CD4-positive, alpha-beta T cell treated with Interleukin-17A for 1 hour (primary cell): ENCODE measurements around the gene ADARB2.
"Not testable (repeated sequence)": the region's sequence is repeated elsewhere in the genome, so short reads cannot be mapped to it uniquely, and the experiment has no call there.

ENCODE experiments used
- DNase-seq: peaks from one replicate; pipeline ENCODE4 v3.0.0-alpha.2; 2020

ADARB2 gene

DNA sequence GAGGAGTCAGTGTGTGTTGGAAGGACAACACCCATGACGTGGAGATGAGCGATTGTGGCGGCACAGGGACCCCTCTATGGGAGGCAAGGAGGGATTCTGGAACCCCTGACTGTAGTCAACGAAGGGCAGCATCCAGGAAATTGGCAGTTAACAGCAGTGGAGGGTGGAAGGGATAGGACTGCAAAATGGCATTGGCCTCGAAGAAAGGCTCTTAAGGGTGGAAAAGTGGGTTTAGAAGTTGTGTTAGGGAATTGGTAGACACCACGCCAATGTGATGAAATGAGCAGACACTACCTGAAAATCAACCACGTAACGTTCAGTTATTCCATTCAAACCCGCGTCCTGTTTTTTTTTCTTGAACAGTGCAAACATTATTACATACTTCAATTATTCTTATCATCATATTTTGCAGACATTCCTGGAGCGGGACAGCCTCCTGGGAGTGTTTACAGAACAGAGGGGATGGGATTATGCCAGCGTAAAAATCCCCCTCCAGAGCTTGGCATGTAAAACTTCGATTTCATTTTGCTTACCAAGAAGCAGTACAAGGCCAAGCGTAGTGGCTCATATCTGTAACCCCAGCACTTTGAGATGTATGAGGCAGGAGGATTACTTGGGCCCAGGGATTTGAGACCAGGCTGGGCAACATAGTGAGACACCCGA, 409.0 kb downstream of the ADARB2 start:
- no peak for DNase-seq

DNA sequence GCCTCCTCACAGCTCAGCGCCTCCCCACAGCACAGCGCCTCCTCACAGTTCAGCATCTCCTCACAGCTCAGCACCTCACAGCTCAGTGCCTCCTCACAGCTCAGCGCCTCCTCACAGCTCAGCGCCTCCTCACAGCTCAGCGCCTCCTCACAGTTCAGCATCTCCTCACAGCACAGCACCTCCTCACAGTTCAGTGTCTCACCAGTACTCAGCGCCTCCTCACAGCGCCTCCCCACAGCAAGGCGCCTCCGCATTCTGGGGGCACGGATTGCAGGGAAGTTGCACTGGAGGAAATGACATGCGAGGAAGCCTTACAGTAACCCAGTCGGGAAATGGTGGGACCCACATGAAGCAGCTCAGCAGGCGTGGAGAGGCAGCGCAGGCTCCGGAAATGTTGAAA, 409.6 kb downstream of the ADARB2 start:
- DNase-seq = no peak

DNA sequence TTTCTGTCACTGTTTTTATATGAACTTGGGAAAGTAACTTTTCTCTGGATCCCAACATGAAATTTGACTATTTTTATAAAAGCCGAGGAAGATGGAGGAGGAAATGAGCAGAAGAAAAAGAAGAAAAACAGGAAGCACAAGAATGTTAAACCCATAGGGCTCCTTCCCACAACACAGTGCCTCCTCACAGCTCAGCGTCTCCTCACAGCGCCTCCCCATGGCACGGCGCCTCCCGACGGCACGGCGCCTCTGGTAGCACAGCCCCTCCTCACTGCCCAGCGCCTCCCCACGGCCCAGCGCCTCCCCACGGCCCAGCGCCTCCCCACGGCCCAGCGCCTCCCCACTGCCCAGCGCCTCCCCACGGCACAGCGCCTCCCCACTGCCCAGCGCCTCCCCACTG, 410.8 kb downstream of the ADARB2 start:
- not testable (repeated sequence) for DNase-seq

DNA sequence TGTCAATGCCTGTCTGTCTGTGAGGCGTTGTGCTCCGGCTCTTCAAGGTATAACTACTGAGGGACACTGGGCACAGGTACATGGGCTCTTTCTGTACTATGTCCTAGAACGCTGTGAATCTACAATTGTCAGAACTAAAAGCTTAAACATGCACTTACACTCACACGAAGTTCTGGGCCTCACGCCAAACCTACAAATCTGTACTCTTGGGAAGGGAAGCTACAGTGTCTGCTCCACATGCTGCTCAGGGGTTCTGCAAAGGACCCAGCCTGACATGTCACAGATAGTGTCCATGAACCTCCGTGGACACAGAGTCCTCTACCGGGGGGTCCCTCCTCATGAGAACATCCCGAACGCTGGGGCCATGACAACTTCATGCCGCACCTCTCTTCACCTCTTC, 412.4 kb downstream of the ADARB2 start:
- no peak for DNase-seq

DNA sequence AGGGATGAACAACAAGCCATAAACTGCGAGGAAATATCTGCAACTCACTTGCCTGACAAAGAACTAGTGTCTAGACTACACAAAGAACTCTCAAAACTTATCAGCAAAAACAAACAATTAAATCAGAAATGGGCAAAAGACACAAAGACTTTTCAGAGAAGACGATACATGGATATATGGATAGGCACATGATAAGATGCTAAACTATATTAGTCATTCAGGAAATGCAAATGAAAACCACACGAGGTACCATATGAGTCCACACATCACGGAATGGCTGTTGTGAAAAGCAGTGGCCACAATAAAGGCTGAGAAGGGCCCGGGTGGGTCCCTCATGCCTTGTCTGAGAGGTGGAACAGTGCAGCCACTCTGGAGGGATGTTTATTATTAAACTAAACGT, 413.4 kb downstream of the ADARB2 start:
- DNase-seq = no peak

DNA sequence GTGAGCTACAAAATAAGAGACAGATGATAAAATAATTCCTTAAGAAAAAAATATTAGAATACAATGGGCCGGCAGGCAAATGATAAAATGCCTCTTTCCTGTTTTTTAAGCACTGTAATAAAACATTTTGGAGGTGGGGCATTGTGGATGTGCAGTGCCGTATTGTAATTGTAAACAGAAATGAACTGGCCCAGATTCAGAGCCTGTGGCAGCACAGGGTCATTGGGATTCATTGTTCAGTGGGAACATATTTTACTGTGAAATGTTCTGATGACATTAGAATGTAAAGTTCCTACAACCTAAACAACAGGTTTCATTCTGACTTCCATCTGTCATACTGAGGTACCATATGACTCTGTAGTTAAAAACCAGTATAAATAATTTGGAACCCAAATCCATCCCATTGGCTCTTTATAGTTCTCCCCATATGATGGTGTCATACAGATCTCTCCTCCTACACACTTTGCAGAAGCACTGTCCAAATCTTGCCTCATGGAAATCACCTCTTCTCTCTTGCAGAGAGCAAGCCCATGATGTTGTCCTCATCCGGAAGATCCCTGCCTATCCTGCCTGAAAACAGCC, 416.5 kb downstream of the ADARB2 start:
- no peak for DNase-seq

DNA sequence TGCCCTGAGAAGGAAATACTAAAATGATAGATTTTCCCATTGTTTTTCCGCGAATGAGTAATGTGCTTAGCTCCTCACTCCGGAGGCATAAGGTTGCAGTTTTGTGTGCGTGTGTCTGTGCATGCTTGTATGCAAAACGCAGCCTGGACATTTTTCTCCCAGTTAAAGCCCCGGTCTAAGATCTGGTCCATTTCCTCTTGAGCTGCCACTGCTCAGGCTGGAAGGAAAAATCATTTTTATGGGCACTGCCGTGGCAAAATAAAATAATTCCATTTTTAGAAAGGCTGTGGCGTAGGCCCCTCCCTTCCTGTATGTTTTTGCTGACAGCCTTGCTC, 420.5 kb downstream of the ADARB2 start:
- DNase-seq = no peak

DNA sequence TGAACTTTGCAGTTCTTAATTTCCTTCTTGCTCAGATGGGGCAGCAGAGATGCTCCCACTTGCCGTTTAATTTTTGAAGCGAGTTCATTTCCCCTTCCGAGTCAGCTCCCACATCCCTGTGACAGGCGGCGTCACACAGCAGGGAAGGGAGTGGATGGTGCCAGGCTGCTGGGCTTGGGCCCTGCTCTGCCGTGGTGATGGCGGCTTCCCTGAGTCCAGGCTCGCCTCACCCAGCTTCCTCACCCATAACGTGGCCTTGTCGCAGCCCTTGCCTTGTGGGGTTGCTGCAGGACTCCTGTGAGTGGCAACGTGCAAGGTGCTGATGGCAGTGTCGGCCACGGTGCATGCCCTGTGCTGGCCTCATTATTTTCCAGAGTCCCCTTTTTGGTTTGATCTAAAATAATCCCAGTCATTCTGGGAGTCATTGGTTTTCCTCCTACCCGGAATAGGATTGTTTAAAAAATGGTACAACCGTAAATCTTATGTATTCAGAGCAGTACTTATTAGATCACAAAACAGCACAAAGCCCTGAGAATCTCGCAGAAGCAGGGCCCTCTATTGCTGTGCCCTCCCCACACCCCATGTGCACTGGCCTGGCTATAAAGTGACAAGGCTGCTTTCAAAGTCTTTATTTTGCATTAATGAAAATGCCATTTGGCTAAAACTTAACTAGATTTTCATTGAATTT, 421.1 kb downstream of the ADARB2 start:
- no peak for DNase-seq

DNA sequence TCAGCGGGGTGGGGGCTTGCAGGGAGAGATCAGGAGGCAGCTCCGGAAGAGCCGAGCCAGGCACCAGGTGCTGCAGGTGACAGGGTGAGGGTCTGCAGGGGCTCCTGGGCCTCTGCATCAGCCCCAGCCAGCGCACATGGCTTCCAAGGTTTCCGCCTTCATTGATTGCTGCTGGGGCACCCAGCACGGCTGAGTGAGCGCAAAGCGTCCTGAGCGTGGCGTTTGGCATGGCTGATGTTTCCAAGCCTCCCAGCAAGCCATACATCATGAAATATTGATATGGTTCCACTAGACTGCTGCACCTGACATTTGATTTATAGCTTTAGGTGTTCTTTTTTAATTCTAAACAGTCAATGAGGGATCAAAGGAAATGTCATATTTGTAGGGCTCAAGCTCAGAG, 422.1 kb downstream of the ADARB2 start:
- DNase-seq = no peak

DNA sequence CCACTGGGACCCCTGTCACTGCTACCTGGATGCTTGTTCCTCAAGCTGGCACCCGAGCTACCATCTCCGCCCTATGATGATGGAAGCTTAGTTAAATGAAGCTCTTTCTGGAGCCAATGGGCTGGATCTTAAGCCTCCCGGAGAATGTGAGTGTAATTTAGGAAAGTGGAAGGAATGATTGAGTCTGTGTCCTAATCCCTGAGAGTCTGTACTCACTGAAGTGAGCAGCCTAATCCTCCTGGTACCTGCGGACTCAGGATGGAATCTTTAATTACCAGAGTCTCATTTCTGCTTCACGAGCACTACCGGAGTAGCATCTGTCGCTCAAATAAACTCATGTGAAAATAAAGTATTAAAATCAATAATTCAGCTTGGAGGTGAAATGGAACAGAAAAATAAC, 425.6 kb downstream of the ADARB2 start:
- no peak for DNase-seq

DNA sequence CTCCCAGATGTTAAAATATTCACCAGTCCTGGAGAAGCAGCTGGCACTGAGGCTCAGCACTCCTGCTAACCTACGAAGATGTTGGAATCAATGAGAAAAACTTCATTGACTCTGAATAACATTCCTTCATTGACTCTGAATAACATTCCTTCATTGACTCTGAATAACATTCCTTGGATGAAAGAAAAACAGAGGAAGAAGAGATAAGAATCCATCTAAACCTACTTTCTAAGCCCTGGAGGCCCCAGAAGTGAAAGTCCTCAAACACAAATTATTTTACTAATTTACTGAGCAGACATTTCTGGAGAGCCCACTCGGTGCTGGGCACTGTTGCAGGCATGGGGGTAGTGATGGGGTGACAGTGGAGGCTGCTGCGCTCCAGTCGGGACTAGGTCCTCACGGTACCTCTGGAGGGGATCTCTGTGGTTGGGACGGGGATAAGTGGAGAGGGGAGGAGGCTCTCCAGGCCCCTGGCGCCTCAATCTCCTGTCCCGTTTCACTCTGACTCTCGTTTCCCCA, 427.0 kb downstream of the ADARB2 start:
- DNase-seq = no peak

DNA sequence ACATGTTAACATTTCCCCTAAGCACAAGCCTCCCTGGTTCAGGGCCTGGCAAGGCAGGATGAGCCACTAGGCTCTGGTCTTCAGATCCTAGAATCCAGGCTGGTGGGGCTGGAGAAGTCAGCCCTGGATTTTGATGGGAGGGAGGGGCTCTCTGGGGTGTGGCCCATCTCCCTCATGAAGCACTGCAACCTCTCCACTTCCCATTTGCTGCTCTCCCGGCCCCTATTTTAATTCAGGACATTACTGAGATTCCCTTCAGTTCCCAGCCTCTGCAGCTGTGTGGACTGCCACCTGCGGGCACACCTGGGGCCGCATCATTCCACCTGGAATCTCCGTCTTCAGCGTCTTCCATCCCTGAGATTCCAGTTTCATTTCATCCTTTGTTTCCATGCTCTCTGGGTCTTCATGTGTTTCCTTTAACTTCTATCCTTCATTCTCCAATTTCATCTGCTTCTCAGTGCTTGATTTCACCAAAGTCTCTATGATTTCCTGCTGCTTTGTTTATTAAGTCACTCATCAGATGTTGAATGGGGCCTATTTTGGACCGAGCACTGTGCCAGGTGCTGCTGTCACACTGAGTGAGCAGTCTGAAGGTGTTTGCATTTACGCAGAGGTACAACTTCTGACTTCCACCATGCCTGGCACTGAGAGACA, 427.6 kb downstream of the ADARB2 start:
- no peak for DNase-seq

DNA sequence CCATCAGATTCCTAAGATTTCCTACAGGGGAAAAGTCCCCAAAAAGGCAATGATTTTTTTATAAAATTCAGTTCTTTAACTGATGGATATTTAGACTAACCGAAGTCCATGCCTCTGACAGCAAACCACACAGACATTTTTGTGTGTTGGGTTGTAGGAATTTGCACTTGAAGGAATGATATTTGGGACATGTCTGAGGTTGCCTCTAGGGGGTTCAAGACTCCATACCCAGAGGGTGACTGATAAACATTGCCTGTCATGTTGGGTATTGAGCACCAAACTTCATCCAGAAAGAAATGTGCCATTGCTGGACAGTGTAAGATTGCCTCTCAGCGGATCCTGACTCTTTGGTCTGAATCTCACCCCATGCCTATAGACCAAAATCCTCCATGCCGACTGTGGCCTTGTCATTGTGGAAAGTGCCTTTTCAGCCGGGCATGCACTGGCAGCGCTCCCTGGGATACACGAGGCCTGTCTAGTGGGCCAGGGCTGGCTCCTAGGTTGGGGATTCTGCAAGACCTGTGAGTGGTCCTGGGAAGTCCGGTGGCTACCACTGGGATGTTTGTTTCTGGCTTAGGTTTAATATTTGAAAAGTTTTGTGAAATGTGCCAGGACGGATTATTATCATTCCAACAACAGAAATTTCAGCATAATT, 428.2 kb downstream of the ADARB2 start:
- DNase-seq = no peak

DNA sequence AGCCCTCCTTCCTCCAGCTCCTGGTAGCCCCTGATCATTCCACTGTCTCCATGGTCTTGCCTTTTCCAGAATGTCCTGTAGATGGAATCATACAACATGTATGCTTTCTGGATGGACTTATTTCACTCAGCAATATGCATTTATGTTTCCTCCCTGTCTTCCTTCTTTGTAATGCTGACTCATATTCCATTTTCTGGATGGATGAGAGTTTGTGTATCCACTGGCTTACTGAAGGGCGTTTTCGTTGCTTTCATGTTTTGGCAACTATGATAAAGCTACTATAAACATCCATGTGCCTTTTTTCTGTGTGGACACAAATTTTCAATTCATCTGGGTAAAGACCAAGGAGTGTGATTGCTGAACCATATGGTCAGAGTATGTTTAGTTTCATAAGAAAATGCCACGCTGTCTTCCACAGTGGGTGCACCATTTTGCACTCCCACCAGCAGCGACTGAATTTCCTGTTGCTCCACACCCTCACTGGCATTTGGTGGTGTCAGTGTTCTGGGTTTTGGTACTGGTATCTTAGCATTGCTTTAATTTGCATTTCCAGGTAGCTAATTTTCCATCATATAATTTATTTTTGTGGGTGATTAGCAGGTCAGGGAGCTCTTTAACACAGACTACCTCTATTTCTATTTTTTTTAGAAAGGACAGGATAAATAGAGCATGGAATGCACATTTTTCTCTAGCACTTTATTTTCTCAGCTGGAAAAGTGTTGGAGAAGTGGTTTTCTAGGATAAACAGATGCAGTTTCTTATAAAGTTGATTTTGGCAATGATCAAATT, 429.0 kb downstream of the ADARB2 start:
- no peak for DNase-seq

DNA sequence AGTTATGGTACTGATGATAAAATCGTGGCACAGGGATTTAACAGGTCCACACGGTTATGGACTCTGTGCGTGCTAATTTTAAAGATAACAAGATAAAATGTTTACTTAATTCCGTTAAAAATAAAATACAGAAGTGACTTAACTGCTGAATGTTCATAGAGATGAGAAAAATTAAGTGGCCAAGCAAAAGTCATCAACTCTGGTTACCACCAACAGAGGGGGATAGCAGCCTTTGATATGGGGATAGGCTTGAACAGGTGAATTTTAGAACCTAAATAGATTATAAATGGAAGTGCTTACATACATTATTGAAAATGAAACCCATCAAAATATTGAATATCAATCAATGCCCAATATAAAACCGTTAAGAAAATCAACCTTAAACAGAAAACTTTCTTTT, 436.2 kb downstream of the ADARB2 start:
- DNase-seq = no peak

DNA sequence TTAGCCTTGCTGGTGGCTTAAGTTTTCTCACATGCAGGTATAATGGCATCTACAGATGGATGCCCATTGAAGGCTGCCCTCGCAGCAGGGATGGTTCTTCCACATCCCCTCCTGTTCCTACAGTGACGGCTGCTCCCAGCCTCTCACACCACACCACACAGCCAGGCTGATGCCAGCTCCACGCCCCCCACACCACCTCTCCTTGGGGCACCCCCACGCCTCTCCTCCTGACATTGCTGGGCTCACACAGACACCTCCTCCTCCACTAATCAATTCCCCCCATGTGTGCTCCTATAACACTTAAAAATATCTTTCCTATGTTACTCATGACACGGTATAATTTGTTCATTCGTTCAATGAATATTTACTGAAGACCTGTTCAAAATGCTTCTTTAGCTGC, 437.1 kb downstream of the ADARB2 start:
- DNase-seq = no peak

DNA sequence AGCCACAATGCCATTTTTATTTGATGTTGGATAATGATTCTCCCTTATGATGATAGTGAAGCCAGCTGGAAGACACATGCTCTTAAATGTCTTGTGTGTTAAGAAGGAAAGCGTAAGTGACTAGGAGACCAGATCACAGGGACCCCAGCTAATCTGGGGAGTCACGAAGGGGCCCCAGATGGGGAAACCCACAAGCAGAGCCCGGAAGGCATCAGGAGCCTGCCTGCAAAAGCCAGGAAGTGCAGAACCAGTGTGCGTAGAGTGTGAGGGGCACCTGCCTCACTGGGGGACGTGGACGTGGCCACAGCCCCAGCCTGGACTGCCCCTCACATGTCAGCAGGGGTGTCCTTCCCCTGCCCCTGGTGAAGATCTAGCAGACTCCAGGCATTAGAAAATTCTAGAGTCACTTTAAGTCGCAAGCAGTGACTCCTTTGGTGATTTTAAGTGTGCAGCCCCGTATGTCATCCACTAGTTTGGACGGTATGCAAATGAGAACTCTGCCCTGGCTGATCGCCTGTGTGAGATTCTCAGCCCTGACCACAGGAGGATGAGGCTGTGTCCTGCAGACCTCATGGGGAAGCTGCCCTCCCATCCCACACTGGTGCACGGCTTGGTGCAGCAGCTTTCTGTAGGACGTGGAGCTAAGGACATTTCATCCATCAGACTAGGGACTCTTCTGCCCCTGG, 438.1 kb downstream of the ADARB2 start:
- DNase-seq = no peak

DNA sequence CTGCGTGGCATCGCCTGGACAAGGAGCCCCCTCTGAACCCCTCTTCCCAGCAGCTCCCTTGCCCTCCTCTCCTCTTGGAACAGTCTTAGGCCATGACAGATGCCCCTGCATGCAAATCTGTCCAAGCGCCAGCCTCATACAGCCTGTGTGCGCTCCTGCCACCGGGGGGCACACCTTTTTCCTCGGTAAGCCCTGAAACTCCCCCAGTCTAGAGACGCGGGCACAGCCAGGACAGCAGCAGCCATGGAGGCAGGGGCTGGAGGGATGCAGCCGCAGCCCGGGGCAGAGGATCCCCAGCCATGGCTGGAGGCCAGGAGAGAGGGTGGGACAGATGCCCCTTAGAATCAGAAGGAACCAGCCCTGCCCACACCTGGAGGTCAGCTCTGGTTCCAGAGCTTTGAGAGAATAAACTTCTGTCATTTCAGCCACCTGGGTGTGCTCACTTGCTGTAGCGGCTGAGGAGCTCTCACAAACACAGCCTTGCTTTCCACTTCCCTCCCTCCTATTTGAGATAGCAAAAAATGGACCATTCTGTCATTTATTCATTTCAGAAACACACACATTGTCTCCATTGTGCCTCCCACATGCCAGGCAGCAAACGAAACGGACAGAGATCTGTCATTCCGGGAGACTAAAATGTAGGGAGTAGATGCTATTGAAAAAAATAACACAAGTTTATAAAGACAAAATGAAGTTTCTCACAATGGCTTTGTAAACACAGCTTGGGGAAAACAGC, 439.6 kb downstream of the ADARB2 start:
- no peak for DNase-seq

DNA sequence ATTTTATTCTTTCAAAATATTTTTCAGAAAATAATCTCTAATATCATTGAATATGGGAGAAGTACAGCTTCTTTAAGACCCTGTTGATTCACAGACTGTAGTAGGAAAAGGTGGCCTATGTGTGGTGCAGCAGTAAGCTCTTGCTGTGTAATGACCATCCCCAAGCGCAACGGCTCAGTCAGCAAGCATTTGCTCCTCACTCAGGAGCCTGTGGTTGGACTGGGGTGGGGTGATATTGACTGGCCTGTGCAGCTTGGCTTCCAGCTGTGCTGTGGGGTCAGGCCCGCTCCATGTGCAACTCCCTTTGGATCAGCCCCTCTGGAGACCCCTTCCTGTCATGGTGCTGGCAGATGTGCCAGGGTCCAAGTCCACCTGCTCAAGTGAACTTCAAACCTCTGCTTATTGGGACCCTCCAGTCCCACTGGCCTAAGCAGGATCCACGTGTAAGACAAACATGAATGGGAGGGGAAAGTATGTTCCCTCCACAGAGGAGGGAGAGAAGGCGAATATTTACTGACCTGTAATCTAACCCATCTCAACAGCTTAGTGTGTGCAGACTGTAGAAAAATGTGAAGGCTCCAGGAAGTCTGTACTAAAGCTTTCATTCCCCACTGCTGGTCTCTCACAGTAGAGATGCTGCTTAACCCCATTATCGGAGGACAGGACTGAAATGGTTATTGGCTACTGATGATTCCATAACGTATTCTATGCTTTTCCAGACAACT, 441.4 kb downstream of the ADARB2 start:
- no peak for DNase-seq

DNA sequence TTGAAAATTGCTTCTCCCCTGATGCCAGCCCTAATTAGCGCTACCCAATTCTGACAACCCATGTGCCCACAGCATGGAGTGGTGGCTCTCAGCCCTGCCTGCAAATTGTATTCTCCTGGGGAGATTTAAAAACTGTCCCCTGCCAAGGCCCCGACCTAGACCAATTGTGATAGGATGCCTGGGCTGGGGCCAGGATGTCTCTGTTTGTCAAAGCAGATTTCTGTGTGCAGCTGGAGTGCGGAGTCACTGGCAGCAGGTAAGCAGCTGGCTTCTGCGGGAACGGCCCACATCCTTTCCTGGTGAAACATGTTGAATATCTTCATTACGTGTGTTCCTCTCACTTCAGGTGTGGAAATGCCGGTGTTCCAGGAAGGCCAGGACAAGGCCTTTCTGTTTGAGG, 442.6 kb downstream of the ADARB2 start:
- DNase-seq = no peak
